WTC11 (cell line): Measurements from ENCODE around the gene NAALAD2.

Experiments
- CTCF ChIP-seq: fragments of 200-600 bp; IDR thresholded peaks from 2 replicates; pipeline ENCODE4 v1.8.0; 2022; ENCODE audit warnings: antibody characterized with exemption
- USF2 ChIP-seq: sonication (generic); formaldehyde crosslinking; IDR thresholded peaks from 2 replicates; pipeline ENCODE4 v1.8.1; 2023; ENCODE audit warnings: mild to moderate bottlenecking, missing genetic modification reagents, moderate library complexity

GRCh38 chr11:90100431-90100830, 34.0 kb upstream of the NAALAD2 start:
- TF ChIP-seq CTCF (no peak), USF2 (no peak)
